GM12865 (cell line): ENCODE measurements around the gene POU3F1.

ENCODE experiments used
- DNase-seq: peaks from one replicate; pipeline ENCODE4 v3.0.0; 2010; ENCODE audit warnings: low read depth
- H3K4me3 ChIP-seq: 2 replicates; pipeline ENCODE4 v1.5.1; 2011; ENCODE audit warnings: mild to moderate bottlenecking, low read depth, low read length, control low read depth
- TF ChIP-seq, protein P1 (sequence below): IDR thresholded peaks from 2 replicates; pipeline ENCODE4 v1.5.1; 2011; ENCODE audit warnings: low read length, control low read depth, low read depth, inconsistent platforms; ENCODE audit not compliant: insufficient read depth; ENCODE audit errors: missing control alignments

The POU3F1 gene

DNA sequence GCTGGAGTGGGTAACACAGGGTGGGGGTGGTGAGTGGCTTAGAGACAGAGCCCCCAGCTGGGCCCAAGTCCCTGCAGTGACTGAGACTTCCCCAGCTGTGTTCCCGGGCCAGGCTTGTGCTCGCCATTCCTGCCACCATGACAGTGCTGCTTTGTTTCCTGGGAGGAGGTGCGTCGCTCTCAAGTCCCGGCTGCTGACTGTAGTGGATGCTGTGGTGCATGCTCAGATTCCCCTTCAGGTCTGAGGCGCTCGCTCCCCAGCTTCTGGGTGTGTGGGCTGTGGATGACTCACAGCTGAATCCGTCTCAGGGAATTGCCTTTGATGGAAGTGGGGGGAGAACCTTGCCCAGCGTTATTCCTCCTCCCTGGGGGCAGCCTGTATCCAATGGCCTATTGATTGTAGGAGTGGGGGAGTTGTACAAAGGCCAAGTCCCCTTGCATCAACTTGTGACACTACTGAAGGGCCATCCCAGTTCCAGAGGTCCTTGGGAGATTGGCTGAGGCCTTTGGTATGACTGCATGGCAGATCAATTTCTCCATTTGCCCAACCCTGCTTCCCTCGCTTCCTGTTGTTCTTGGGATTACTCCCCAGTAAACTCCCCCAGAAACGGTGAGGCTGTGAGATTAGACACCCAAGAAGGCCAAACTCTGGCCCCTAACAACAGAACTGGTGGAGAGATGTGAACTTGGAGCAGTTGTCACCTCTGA lies 17.8 kb upstream of the POU3F1 start:
- no peak overlapping the region for H3K4me3 ChIP-seq
- DNase-seq, result no peak
- TF ChIP-seq, protein P1, sequence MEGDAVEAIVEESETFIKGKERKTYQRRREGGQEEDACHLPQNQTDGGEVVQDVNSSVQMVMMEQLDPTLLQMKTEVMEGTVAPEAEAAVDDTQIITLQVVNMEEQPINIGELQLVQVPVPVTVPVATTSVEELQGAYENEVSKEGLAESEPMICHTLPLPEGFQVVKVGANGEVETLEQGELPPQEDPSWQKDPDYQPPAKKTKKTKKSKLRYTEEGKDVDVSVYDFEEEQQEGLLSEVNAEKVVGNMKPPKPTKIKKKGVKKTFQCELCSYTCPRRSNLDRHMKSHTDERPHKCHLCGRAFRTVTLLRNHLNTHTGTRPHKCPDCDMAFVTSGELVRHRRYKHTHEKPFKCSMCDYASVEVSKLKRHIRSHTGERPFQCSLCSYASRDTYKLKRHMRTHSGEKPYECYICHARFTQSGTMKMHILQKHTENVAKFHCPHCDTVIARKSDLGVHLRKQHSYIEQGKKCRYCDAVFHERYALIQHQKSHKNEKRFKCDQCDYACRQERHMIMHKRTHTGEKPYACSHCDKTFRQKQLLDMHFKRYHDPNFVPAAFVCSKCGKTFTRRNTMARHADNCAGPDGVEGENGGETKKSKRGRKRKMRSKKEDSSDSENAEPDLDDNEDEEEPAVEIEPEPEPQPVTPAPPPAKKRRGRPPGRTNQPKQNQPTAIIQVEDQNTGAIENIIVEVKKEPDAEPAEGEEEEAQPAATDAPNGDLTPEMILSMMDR, result no peak

DNA sequence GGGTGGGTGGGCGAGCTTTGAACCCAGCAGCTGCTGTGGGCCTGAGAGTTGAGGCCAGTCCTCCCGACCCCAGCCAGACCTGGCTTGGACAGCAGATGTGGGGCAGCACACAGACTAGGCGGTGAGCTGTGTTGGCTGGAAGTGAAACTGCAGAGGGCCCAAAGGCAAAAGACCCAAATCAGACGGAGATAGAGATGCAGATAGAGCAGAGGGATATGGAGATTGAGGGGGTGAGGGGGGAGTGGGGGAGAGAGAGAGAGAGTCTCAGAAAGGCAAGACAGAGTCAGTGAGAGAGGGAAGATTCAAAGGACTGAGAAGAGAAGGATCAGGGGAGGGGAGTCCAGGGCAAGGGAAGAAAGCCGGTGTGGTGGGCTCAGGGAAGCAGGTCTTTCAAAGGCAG lies 17.0 kb upstream of the POU3F1 start:
- DNase-seq, result no peak
- TF ChIP-seq, protein P1, result no peak
- H3K4me3 ChIP-seq, result no peak overlapping the region

DNA sequence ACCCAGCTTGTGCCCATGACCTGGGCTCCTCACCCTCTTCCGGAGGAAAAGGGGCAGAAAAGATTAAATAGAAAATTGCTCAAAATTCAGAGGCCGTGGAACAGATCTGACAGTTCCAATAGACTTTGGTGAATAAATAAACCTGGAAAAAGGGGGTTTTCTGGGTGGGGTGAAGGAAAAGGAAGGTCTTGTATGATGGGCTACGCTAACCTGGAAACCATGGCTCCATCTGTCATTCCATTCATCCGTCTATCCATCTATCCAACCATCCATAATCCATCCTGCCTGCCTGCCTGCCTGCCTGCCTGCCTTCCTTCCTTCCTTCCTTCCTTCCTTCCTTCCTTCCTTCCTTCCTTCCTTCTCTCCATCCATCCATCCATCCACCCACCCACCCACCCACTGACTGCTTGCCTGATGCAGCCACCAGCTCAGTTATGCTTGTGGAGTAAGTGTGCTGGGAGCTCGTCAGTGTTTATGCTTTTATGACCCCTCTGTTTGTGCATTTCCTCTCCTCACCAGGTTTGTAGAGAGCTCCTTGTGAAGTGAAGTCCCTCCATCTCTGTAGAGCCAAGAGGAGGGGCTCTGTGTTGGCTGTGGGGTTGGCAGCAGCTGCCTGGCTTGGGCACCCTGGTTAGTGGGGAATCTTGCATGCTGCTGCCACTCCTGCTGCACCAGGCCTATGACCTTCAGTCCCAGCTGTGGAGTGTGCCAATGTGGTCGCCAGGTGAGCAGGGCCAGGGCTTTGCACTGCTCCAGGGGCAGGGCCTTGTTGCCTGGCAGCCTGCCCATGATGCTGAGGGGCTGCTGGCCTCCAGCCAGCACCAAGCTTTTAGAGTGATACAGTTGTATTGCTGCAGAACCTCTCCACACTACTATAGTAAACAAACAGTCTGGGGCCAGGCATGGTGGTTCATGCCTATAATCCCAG lies 16.0 kb upstream of the POU3F1 start:
- TF ChIP-seq, protein P1, result no peak
- DNase-seq, result no peak
- no peak overlapping the region for H3K4me3 ChIP-seq

DNA sequence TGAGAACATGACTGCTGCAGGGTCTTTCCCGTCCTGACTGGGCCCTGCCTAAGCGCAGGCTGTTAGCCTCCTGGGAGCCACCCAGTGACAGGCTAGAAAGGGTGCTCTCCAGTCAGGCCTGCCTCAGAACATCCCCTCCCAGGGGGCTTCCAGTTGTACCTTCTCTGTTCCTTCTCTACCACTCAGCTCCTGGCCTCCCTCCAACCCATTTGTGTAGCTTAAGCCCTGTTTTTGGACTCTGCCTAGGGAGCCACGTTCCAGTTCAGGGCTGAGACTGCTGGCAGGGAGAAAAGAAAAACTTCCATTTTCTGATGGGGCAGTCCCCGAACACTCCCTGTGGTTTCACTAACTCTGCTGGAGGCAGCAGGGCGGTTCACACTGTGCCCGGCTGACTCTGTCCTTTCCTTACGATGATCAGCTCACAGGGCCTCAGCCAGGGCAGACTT lies 15.3 kb upstream of the POU3F1 start:
- DNase-seq, result peak; percentile 71
- H3K4me3 ChIP-seq, result no peak overlapping the region
- TF ChIP-seq, protein P1, result no peak

DNA sequence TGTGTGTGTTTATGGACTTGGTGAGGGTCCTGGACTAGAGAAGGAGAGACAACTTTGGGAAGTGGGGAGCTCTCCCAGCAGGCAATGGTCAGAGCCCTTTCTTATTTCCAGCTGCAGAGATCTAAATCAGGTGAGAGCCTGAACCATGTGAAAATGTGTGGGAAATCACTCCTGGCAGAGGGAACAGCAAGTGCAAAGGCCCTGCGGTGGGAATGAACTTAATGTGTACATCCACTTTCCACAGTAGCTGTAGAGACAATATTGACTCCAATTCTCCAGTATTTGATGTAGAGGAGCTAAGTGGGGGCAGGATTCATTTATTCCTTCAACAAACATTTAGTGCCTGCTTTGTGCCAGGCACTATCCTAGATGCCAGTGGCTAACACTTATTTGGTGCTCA lies 14.7 kb upstream of the POU3F1 start:
- H3K4me3 ChIP-seq, result no peak overlapping the region
- DNase-seq, result no peak
- TF ChIP-seq, protein P1, result no peak

DNA sequence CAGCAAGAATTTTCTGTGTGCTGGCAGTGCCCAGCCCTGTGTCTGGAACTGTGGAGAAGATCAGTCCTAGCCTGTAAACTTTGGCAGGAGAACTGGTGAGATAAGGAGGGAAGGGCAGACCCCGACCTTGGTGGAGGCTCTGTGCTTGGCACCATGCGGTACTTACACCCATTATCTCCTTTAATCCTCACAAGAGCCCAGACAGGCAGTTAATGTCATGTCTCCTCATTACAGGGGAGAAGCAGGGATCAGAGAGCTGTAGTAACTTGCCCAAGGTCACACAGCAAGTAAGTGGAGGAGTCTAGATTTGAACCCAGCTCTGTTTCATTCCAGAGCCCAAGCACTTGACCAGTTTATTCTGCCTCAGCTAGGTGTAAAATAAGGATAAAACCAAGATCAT lies 13.9 kb upstream of the POU3F1 start:
- DNase-seq, result no peak
- TF ChIP-seq, protein P1, result no peak
- no peak overlapping the region for H3K4me3 ChIP-seq
